GM19372 (cell line): Measurements from ENCODE around the gene BLOC1S2.
"Not testable (repeated sequence)": the region's sequence is repeated elsewhere in the genome, so short reads cannot be mapped to it uniquely, and the experiment has no call there.

Source experiments
- ATAC-seq: cut with Tn5 transposase; IDR thresholded peaks from one replicate; pipeline ENCODE4 v1.9.1; 2021; ENCODE audit warnings: mild to moderate bottlenecking, low read depth, moderate library complexity; ENCODE audit not compliant: unreplicated experiment

The BLOC1S2 gene

GRCh38 chr10:100286051-100287033 is at the start of gene BLOC1S2:
TSS of gene BLOC1S2 (minus strand) at chr10:100286680. CDS start at chr10:100286659, 21 bp downstream.
- peak; percentile 92 for ATAC-seq

GRCh38 chr10:100334762-100335161 is 48.3 kb upstream of the BLOC1S2 start:
- ATAC-seq = no peak

GRCh38 chr10:100333661-100334440 is 47.4 kb upstream of the BLOC1S2 start:
- no peak for ATAC-seq

GRCh38 chr10:100333106-100333505 is 46.6 kb upstream of the BLOC1S2 start:
- no peak for ATAC-seq

- ATAC-seq = no peak
These were observed 43.6 kb upstream of the BLOC1S2 start, which contains the start of gene PKD2L1 for GRCh38 chr10:100330079-100330478. TSS of gene PKD2L1 (minus strand) at chr10:100330228. CDS start at chr10:100330103, 125 bp downstream.

- ATAC-seq = no peak
These were observed 41.7 kb upstream of the BLOC1S2 start for GRCh38 chr10:100328198-100328597.

GRCh38 chr10:100327718-100328009 is 41.2 kb upstream of the BLOC1S2 start:
- ATAC-seq = no peak

- ATAC-seq = peak; percentile 98
These were observed 40.7 kb upstream of the BLOC1S2 start for GRCh38 chr10:100327007-100327717.

GRCh38 chr10:100325158-100325557 is 38.7 kb upstream of the BLOC1S2 start:
- no peak for ATAC-seq

- no peak for ATAC-seq
These were observed 33.4 kb upstream of the BLOC1S2 start for GRCh38 chr10:100319707-100320402.

- ATAC-seq = no peak
These were observed 31.7 kb upstream of the BLOC1S2 start for GRCh38 chr10:100318207-100318606.

GRCh38 chr10:100315615-100316014 is 29.1 kb upstream of the BLOC1S2 start:
- ATAC-seq = no peak

GRCh38 chr10:100311298-100311697 is 24.8 kb upstream of the BLOC1S2 start:
- ATAC-seq = no peak

- no peak for ATAC-seq
These were observed 21.2 kb upstream of the BLOC1S2 start for GRCh38 chr10:100307684-100308083.

- ATAC-seq = no peak
These were observed 20.4 kb upstream of the BLOC1S2 start for GRCh38 chr10:100306861-100307260.

- no peak for ATAC-seq
These were observed 17.9 kb upstream of the BLOC1S2 start for GRCh38 chr10:100304414-100304813.

GRCh38 chr10:100303724-100304319 is 17.3 kb upstream of the BLOC1S2 start:
- no peak for ATAC-seq

GRCh38 chr10:100301123-100301522 is 14.6 kb upstream of the BLOC1S2 start:
- not testable (repeated sequence) for ATAC-seq

GRCh38 chr10:100297242-100297641 is 10.8 kb upstream of the BLOC1S2 start:
- ATAC-seq = no peak

- ATAC-seq = no peak
These were observed 6.6 kb upstream of the BLOC1S2 start for GRCh38 chr10:100293066-100293465.
